GM21390 (cell line): ENCODE data around the gene LRCH4.

Source experiments
- ATAC-seq: cut with Tn5 transposase; IDR thresholded peaks from one replicate; pipeline ENCODE4 v1.9.1; 2021; ENCODE audit not compliant: unreplicated experiment

Gene LRCH4, protein sequence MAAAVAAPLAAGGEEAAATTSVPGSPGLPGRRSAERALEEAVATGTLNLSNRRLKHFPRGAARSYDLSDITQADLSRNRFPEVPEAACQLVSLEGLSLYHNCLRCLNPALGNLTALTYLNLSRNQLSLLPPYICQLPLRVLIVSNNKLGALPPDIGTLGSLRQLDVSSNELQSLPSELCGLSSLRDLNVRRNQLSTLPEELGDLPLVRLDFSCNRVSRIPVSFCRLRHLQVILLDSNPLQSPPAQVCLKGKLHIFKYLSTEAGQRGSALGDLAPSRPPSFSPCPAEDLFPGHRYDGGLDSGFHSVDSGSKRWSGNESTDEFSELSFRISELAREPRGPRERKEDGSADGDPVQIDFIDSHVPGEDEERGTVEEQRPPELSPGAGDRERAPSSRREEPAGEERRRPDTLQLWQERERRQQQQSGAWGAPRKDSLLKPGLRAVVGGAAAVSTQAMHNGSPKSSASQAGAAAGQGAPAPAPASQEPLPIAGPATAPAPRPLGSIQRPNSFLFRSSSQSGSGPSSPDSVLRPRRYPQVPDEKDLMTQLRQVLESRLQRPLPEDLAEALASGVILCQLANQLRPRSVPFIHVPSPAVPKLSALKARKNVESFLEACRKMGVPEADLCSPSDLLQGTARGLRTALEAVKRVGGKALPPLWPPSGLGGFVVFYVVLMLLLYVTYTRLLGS

GRCh38 chr7:100585511-100586265 lies at the start of gene LRCH4:
LRCH4 (minus strand) TSS chr7:100586129; CDS start chr7:100586100, 29 bp downstream.
- ATAC-seq = peak; percentile 23

- peak; percentile 53 for ATAC-seq
Observed at GRCh38 chr7:100632951-100633717, 47.2 kb upstream of the LRCH4 start.

- no peak for ATAC-seq
Observed at GRCh38 chr7:100630066-100630465, 44.1 kb upstream of the LRCH4 start.

DNA sequence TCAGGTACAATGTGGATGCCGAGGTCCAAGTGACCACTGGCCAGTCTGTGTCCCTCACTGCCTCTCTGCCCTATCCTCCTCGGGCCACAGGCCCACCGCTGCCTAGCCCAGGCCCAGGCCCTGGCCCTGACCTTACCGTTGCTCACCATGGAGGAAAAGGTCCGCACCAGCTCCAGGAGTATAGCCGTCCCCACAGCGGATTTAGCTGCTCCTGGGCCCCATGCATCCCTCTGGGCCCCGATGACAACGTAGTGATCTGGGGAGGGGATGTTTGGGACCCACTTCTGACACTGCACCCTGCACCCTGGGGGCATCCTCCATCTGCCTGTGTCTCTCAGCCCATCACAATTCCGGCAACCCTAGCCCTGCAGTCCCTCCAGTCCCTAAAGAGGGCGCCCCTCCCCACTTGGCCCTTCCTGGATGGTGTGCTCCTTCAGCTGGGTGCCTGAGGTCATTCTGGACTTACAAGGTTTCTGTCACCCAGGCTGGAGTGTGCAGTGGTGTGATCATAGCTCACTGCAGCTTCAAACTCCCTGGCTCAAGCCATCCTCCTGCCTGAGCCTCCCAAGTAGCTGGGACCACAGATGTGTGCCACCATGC lies 43.3 kb upstream of the LRCH4 start:
- no peak for ATAC-seq

DNA sequence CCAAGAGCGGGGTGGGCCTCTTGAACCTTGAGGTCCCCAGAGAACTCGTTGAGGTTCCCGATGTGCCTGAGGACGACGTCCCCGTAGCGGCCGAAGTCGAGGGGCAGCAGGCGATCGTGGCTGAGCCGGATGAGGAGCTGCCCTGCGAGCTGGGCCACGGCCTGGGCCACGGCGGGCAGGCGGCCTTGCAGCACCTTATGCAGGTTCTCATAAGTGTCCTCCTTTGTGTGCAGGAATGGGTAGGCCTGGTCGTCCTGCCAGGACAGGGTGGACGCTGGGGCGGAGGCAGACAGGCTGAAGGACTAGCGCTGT lies 41.3 kb upstream of the LRCH4 start:
- ATAC-seq = no peak

DNA sequence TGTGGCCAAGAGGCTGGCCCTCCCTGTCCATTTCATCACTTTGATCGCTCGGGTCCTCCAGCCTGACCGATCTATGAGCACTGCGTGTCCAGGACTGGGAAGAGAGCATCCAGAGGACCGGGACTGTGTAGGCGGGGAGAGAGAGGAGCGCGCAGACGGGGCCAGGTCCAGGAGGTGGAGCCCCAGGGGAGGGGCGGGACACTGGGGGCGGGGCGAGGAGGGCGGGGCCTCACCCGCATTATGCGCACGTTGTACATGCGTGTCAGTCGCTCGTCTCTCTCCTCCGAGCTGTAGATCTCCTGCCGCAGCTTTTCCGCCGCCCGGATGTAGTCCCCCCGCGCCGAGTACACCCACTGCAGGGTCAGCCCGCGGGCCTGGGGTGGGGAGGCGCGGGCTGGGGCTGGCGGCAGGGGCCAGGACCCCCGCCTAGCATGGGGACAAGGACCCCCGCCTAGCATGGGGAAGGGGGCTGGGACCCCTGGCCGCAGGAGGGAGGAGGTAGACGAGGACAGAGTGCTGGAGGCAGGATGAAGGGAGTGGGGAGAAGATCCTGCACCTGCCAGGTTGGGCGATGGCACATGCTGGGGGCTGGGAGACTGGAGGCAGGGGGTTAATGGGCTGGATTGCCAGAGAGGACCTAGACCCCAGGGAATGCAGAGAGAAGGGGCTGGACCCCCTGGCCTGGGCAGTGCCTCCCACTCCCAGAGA lies 40.8 kb upstream of the LRCH4 start:
- peak; percentile 80 for ATAC-seq

DNA sequence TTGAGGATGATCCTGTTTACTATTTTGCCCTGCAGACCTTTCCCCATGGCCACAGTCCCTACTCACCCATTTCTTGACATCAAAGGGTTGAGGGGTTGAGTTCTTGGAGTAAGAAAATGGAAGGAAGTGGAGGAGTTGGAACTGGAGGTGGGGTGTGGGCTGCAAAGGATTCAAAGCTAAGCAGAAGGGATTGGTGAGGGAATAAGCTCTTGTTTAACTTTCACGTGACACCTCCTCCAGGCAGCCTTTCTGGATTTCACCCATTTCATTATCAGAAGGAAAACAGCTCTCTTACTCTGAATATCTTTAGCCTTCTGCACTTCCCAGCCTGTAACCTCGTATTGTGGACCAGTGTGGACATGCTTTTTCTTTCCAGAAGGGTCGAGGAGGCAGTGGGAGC lies 40.1 kb upstream of the LRCH4 start:
- no peak for ATAC-seq

- ATAC-seq = no peak
Observed at GRCh38 chr7:100623951-100624824, 38.3 kb upstream of the LRCH4 start.

GRCh38 chr7:100621554-100621953 lies 35.6 kb upstream of the LRCH4 start:
- ATAC-seq = no peak

- no peak for ATAC-seq
Observed at GRCh38 chr7:100620804-100621203, 34.9 kb upstream of the LRCH4 start.

DNA sequence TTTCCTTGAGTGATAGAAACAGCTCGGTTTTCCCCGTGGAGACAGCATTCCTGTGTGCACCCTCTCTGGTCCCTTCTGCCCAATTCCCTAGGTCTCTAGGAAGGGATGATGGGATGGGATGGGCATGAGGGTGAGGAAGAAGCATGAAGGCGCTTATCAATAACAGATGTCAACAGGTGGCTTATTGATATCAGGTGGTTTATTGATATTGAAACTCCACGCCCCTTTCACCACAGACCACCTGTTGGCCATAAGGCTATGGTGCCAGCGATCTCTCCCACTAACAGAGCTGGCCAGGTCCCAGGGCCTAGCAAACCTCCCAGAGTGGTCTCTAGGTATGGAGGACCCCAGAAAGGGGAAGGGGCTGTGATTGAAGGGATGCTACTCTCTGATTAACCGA lies 34.3 kb upstream of the LRCH4 start:
- no peak for ATAC-seq

GRCh38 chr7:100614308-100614861 lies 28.5 kb upstream of the LRCH4 start:
- no peak for ATAC-seq

GRCh38 chr7:100613412-100614175 lies 27.7 kb upstream of the LRCH4 start:
- no peak for ATAC-seq

GRCh38 chr7:100612730-100613390 lies 26.9 kb upstream of the LRCH4 start:
- peak; percentile 3 for ATAC-seq

GRCh38 chr7:100611983-100612729 lies 26.2 kb upstream of the LRCH4 start, which contains the start of gene MOSPD3:
MOSPD3 (plus strand) TSS chr7:100612540; CDS start chr7:100612792, 252 bp downstream.
- ATAC-seq = peak; percentile 89

DNA sequence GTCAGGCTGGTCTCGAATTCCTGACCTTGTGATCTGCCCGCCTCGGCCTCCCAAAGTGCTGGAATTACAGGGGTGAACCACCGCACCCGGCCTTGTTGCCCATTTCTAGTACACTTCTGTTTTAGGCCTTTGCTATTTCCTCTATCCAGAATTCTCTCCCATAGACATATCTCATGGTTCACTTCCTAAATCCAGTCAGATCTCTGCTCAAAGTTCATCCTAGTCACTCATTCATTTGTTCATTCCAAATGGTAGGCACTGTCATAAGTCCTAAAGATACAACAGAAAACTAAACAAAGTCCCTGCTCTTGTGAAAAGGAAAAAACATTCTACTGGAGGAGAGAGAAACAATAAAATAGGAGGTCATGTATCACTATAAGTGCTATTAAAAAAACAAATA lies 24.0 kb upstream of the LRCH4 start:
- ATAC-seq = no peak

GRCh38 chr7:100607111-100607510 lies 21.2 kb upstream of the LRCH4 start:
- ATAC-seq = no peak
